ENCODE data around the gene SPATA2L.

DNA sequence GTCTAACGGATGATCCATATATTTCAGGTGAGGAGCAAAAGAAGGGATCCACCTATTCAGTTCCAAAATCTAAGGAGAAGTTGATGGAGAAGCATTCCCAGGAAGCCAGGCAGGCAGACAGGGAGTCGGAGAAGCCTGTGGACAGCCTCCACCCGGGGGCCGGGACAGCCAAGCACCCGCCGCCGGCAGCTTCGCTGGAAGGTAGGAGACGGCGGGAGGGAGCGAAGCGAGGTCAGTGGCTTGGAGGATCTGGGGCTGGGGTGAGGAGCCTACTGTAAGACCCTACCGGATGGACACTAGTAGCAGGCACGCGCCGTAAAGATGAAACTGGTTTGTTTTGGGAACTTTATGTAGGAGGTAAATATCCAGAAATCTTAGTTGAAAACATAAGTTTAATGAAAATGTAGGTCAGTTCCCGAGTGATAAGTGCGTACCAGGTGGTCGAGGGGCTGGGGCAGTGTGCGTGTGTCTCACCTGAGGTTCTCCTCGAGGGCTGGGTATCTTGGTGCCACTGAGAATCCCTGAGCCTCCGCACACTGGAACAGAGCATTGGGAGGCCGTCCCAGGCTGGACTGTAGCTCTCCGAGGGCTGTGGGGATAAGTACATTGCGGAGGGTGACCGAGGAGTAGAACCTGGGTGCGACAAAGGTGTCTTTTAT is 43.2 kb downstream of the SPATA2L start:
- TF ChIP-seq, protein P1, sequence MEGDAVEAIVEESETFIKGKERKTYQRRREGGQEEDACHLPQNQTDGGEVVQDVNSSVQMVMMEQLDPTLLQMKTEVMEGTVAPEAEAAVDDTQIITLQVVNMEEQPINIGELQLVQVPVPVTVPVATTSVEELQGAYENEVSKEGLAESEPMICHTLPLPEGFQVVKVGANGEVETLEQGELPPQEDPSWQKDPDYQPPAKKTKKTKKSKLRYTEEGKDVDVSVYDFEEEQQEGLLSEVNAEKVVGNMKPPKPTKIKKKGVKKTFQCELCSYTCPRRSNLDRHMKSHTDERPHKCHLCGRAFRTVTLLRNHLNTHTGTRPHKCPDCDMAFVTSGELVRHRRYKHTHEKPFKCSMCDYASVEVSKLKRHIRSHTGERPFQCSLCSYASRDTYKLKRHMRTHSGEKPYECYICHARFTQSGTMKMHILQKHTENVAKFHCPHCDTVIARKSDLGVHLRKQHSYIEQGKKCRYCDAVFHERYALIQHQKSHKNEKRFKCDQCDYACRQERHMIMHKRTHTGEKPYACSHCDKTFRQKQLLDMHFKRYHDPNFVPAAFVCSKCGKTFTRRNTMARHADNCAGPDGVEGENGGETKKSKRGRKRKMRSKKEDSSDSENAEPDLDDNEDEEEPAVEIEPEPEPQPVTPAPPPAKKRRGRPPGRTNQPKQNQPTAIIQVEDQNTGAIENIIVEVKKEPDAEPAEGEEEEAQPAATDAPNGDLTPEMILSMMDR (IDR thresholded peaks at IDR 0.05): no peak
- TF ChIP-seq, protein P2, sequence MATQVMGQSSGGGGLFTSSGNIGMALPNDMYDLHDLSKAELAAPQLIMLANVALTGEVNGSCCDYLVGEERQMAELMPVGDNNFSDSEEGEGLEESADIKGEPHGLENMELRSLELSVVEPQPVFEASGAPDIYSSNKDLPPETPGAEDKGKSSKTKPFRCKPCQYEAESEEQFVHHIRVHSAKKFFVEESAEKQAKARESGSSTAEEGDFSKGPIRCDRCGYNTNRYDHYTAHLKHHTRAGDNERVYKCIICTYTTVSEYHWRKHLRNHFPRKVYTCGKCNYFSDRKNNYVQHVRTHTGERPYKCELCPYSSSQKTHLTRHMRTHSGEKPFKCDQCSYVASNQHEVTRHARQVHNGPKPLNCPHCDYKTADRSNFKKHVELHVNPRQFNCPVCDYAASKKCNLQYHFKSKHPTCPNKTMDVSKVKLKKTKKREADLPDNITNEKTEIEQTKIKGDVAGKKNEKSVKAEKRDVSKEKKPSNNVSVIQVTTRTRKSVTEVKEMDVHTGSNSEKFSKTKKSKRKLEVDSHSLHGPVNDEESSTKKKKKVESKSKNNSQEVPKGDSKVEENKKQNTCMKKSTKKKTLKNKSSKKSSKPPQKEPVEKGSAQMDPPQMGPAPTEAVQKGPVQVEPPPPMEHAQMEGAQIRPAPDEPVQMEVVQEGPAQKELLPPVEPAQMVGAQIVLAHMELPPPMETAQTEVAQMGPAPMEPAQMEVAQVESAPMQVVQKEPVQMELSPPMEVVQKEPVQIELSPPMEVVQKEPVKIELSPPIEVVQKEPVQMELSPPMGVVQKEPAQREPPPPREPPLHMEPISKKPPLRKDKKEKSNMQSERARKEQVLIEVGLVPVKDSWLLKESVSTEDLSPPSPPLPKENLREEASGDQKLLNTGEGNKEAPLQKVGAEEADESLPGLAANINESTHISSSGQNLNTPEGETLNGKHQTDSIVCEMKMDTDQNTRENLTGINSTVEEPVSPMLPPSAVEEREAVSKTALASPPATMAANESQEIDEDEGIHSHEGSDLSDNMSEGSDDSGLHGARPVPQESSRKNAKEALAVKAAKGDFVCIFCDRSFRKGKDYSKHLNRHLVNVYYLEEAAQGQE (IDR thresholded peaks at IDR 0.05; ENCODE audit: low read depth, low read length): no peak
- no peak for TF ChIP-seq EZH2phosphoT487 (IDR thresholded peaks at IDR 0.05; ENCODE audit: borderline replicate concordance, low read depth)
- no peak for TF ChIP-seq RFX5 (IDR thresholded peaks at IDR 0.05; ENCODE audit: low read length)
- TF ChIP-seq EP300 (IDR thresholded peaks at IDR 0.05; ENCODE audit: borderline replicate concordance in 1 of 2, low read depth in 1 of 2, low read length in 1 of 2): no peak
- no peak for TF ChIP-seq RAD21 (IDR thresholded peaks at IDR 0.05; ENCODE audit: low read length)

All from SK-N-SH (cell line).